ENCODE results near the gene SFXN3.

Gene SFXN3

DNA sequence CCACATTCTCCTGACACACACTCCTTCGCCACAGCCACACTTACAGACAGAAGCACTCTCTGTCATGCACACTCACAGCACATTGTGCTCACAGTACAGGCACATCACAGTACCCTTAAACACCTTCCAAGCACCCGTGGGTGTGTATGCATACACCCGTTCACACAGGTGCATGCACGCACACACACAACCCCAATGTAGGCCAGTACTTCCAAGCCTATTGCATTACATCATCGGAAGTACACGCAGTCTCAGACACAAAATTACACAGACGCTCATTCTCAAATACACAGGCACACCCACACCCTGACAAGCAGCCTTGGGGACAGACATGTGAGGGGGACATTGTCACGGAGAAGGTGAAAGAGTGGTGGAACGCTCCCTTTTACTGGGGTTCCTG, 41.9 kb downstream of the SFXN3 start:
- DNase-seq (ENCODE audit: low read depth, low spot score) = no peak

DNA sequence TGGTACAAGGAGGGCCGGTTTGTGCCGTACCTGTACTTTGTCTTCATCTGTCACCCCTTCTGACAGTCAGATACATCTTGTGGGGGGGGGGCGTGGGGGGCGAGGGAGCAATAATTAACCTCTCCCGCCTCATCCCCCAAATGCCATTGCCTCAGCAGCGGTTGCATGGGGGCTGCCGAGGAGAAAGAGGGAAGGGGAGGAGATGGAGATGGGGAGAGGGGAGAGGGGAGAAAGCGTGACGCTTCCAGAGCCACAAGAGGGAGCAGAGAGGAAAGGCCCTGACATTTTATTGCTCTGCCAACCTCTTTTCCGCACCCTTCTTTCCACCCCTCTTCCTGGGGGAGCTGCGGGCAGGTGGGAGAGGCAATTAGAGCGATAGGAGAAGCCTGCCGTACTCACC, 42.6 kb downstream of the SFXN3 start:
- no peak for DNase-seq (ENCODE audit: low read depth, low spot score)

DNA sequence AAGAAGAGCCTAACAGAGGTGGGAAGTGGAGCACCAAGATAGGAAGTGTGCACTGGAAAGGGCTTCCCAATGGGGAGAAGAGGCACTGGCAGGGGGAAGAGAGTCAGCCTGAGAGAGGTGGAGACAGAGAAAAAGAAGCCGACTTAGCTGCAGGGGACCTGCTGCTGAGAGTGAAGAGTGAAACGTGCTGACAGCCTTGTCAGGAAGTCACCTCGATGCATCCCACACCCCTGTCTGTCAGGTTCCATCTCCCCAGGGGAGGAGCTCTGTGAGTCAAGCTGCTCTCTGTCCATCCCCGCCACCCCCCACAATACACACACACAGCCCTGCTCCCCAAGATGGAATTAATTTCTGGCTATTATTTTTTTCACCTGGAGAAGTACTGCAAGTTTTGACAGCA, 44.7 kb downstream of the SFXN3 start:
- DNase-seq (ENCODE audit: low read depth, low spot score) = no peak

GRCh38 chr10:101076630-101077029, 45.6 kb downstream of the SFXN3 start:
- no peak for DNase-seq (ENCODE audit: low read depth, low spot score)

- DNase-seq (ENCODE audit: low read depth, low spot score) = no peak
These were observed 48.8 kb downstream of the SFXN3 start for GRCh38 chr10:101079874-101080273.

DNA sequence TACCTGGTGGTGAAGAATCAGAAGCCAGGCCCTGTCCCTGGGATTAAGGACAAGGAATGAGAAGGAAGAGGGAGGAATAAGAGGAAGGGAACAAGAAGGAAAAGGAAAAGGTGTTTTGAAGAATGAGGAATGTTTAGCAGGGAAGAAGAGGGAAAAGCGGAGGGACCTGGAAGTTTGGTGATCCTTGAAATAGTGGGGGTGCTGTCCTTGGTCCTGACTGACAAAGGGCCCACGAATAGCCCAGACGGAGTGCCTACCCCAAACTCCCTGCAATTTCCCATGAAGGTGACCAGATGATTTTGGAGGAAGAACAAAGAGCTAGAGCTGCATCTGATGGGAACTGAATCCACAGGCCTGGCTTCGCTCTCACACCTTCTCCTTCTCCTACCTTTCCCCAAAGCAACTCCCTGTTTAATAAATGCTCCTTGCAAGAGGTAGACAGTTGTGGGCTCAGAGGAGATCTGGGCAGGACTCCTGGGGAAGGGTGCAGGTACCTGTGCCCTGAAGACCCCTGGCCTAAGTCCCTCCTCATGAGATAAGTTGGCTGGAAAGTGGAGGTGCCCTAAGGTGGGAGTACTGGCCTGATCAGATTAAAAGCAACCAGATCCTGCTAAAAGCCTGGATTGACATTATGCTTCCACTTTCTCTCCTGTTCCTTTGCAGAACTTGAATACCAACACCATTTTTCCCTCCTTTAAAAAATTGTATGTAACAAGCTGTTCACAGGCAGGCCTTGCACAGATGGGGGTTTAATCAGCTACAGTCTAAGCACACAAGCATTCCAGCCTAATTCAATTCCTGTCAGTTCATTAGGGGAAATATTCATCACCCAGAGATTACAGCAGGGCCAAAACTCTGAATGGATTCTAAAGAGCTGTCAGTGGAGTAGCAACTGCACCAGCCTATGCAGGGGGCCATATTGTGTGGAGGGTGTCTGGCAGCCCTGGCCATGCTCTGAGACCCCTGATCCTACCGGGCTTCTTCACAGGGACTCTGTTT, 50.2 kb downstream of the SFXN3 start:
- DNase-seq (ENCODE audit: low read depth, low spot score) = no peak

- no peak for DNase-seq (ENCODE audit: low read depth, low spot score)
These were observed 54.8 kb downstream of the SFXN3 start for GRCh38 chr10:101085846-101086245.

- no peak for DNase-seq (ENCODE audit: low read depth, low spot score)
These were observed 56.3 kb downstream of the SFXN3 start for GRCh38 chr10:101087376-101087775.

DNA sequence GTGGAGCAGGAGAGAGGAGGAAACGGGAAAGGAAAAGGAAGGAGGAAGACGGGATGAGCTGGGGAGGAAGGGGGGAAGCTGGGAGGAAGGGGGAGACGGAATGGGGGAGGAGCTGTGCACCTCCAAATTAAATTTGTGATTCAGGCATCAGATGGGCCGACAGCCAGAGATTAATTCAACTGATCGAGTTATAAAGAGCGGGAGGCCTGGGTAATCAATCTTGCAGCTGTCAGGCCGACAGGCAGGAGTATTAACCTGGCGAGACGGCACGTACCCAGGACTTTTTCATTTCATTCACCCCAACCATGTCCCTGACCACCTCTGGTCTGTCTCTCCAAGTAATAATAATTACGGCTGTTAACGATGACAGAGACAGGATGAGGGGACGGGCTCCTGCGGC, 56.9 kb downstream of the SFXN3 start:
- DNase-seq (ENCODE audit: low read depth, low spot score) = no peak

GRCh38 chr10:101089520-101090299, 58.7 kb downstream of the SFXN3 start:
- no peak for DNase-seq (ENCODE audit: low read depth, low spot score)

DNA sequence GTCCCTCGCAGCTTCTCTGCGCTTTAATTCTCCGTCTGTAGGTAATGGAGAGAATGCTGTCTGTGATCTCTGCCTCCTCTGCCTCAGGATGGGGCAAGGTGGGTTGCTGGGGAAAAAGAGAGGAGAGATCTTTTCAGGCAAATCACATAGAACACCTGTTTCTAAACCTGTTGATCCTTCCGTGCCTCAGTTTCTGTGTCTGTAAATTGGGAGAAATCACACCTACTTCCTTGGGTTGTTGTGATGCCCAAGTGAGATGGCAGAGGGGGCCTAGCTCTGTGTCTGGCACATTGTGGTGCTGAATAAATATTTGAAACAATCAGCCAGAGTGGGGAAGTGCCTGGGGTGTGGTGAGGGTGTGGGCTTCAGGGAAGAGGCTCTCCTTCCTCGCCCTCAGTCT, 59.6 kb downstream of the SFXN3 start:
- DNase-seq (ENCODE audit: low read depth, low spot score) = no peak
